VCaP (cell line): ENCODE measurements around the gene ANXA2R.

Source experiments
- H3K27ac ChIP-seq: fragments of 450-650 bp; 2 replicates; pipeline ENCODE4 v1.5.1; 2017
- TF ChIP-seq, protein P1 (sequence below): fragments of 450-650 bp; conservative IDR thresholded peaks from 2 replicates; pipeline ENCODE4 v1.5.1; 2017; ENCODE audit warnings: mild to moderate bottlenecking, moderate library complexity

ANXA2R gene

GRCh38 chr5:43039471-43040286 lies 440 bp downstream of the ANXA2R start:
- TF ChIP-seq, protein P1, sequence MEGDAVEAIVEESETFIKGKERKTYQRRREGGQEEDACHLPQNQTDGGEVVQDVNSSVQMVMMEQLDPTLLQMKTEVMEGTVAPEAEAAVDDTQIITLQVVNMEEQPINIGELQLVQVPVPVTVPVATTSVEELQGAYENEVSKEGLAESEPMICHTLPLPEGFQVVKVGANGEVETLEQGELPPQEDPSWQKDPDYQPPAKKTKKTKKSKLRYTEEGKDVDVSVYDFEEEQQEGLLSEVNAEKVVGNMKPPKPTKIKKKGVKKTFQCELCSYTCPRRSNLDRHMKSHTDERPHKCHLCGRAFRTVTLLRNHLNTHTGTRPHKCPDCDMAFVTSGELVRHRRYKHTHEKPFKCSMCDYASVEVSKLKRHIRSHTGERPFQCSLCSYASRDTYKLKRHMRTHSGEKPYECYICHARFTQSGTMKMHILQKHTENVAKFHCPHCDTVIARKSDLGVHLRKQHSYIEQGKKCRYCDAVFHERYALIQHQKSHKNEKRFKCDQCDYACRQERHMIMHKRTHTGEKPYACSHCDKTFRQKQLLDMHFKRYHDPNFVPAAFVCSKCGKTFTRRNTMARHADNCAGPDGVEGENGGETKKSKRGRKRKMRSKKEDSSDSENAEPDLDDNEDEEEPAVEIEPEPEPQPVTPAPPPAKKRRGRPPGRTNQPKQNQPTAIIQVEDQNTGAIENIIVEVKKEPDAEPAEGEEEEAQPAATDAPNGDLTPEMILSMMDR = peak; percentile 42
- H3K27ac ChIP-seq = peak overlapping the region; percentile 89

DNA sequence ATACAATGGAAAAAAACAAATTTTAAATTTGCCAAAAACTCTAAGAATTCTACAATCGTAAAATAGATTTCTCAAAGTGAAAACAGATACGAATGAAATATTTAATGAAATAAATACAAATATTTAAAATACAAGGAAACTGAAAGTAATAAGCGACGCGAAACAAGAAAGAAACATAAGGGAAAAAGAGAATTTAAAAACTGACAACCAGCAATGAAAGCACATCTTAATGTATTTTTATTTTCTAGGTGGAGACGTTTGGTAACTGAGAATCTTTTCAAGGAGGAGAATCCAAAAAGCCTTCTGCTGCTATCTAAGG lies 1.0 kb downstream of the ANXA2R start:
- TF ChIP-seq, protein P1 = no peak
- H3K27ac ChIP-seq = peak overlapping the region; percentile 89

DNA sequence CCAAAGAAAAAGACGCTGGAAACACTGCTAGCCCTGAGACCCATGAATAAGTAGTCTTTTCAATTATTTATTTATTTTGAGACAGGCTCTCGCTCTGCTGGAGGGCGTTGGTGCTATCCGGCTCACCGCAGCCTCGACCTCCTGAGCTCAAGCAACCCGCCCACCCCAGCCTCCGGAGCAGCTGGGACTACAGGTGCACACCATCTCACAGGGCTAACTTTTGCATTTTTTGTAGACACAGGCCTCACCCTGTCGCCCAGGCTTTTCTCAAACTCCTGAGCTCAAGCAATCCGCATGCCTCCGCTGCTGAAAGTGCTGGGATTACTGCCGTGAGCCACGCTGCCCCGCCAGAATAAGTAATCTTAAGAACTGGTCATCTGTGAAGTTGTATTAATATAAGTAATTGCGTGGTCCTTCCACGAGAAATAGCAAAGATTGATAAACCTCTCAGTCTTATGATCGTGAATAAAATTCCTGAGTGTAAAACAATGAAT lies 1.6 kb downstream of the ANXA2R start:
- H3K27ac ChIP-seq = peak overlapping the region; percentile 89
- TF ChIP-seq, protein P1 = no peak

DNA sequence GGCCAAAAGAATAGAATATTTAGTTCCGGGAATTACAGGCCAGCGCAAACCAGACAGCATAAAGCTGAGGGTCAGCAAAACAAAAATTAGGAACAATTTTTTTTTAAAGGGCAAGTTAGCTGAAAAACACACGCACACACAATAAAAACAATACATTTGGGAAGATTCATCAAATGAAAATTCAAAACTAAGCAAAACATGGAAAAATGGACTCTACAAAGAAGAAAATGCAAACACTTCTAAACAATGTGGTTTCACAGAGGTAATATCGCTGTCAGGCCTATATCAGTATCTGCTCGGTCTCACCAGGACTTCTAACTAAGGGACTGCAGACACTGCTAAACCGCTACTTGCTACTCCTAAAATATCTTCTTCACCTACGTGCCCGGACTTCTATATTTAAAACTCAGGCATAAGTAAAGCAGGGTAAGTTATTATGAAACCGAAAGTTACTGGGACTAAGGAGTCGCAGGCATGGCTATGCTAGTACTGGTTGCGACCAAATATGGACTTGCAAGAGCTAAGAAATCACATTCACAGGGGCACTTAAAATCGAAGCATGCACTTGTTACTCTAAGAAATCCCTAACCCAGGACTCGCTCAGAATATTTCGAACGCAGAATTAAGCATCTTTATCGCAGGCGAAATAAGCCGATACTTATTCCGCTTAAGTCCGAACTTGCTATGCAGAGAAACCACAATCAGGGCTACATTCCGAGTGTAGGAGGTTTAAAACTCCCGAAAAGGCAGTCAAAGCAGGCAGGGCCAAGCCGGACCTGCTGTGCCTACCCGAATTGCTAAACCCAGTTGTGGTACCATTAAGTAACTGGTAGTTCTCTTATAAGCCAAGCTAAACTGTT lies 2.3 kb downstream of the ANXA2R start:
- TF ChIP-seq, protein P1 = no peak
- no peak overlapping the region for H3K27ac ChIP-seq

DNA sequence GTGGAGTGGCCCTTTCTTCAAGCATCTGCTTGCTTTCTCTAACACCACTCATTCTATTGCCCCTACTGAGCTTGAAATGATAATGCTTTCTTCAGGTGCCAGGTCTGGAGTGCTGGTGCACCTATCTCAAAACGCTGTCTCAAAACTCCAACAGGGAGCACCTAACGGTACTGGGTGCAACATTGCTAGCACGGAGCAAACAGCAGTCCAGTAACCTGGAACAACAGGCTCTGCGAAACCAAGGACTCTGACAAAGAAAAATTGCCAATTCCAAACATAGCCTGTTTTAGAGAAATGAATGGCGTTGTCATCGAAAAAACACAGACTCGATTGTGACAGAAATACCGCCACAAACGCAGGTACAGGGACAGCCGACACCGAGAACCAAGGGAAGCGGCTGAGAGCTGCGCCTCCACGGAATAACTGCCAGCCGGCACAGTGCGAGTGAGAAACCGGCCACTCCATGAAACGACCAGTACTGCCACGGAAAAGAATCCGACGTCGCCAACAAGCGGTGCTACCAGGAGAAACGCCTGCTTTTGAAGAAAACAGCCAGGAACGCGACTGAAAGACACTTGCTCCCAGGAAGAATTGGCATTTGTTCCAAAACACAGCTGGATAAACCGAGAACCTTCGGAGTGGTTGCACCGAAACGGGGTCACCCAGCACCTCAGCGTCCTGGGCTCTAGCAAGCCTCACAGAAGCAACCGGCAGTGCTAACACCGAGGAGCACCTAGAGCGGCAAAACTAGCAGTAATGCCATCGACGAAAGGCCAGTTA lies 3.1 kb downstream of the ANXA2R start:
- TF ChIP-seq, protein P1 = no peak
- no peak overlapping the region for H3K27ac ChIP-seq

DNA sequence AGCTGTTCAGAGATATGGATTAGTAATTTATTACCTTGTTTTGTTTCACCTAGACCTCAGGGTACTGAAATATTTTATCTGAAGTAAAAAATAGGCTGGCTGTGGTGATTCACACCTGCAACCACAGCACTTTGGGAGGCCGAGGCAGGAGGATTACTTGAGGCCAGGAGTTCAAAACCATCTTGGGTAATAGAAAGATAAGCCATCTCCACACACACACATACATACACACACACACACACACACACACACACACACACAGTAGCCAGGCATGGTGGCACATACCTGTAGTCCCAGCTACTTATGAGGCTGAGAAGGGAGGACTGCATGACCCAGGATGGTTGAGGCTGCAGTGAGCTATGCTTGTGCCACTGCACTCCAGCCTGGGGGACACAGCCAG lies 3.7 kb downstream of the ANXA2R start:
- TF ChIP-seq, protein P1 = no peak
- no peak overlapping the region for H3K27ac ChIP-seq

DNA sequence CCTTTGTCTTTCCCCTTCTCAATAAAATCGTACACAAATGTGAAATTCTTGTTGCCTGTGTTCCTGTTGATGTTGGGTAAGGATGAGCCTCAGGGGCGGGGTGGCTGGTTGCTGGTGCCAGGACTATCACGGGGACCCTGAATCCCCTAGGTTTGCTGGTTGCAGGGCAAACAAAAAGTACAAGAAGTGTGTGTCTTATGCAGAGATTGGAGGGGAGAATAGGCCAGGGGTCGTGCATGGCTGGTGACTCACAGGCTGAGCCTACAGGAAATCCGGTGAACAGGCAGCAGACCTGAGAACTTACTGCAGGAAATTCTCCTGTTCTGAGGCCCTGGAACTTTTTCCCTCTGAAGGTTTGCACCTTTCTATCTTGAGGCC lies 5.5 kb downstream of the ANXA2R start:
- TF ChIP-seq, protein P1 = no peak
- no peak overlapping the region for H3K27ac ChIP-seq
